ENCODE measurements around the gene VPS8. TPM values are rescaled to one million over a fixed set of nuclear protein-coding genes. Genes with fewer than 3 reads are reported as not detected.

The VPS8 gene
- total and polyA plus RNA-seq, 11 donors = 15.7 to 122 (median 74.3) TPM

DNA sequence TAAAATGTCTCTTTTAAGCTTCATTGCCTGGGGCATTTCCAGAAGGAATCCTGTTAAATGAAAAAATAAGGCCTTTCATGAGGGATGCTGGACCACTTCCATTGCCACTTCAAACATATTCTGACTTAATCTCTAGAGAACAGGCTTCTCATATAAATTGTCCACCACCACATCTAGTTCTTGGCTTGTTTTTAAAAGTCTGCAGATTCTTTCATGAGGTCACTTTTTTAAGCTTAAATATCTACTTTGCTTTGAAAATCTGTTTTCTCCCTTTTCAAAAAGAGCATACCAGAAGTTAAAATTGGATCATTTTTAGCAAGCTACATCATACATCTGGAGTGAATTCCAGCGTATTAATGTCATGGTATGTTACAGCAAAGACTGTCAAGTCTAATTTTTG, 209.3 kb downstream of the VPS8 start:
- H3K4me3 ChIP-seq = no peak overlapping the region
- H3K9me3 ChIP-seq = peaks cover 0 to 3% (median 0%) of the 10 kb centered on the region in 12 donors
- DNase-seq (no peak), ATAC-seq (no peak)
- H3K27me3 ChIP-seq = no peaks in the 10 kb centered on the region
- intact Hi-C loops (cut with DNase I) = no loop called here
- no peak overlapping the region for H3K27ac ChIP-seq
- H3K36me3 ChIP-seq = peaks cover 0 to 20% (median 5%) of the 10 kb centered on the region in 9 donors
- WGBS, 4 donors = 70 to 79% (median 73%) methylated on average over 1 of the region's 1 CpG
- TF ChIP-seq, protein P1, sequence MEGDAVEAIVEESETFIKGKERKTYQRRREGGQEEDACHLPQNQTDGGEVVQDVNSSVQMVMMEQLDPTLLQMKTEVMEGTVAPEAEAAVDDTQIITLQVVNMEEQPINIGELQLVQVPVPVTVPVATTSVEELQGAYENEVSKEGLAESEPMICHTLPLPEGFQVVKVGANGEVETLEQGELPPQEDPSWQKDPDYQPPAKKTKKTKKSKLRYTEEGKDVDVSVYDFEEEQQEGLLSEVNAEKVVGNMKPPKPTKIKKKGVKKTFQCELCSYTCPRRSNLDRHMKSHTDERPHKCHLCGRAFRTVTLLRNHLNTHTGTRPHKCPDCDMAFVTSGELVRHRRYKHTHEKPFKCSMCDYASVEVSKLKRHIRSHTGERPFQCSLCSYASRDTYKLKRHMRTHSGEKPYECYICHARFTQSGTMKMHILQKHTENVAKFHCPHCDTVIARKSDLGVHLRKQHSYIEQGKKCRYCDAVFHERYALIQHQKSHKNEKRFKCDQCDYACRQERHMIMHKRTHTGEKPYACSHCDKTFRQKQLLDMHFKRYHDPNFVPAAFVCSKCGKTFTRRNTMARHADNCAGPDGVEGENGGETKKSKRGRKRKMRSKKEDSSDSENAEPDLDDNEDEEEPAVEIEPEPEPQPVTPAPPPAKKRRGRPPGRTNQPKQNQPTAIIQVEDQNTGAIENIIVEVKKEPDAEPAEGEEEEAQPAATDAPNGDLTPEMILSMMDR (IDR thresholded peaks at IDR 0.05) = no peak
- TF ChIP-seq POLR2A (IDR thresholded peaks at IDR 0.05) = no peak
- H3K4me1 ChIP-seq = peaks cover 0 to 15% (median 1%) of the 10 kb centered on the region in 12 donors

DNA sequence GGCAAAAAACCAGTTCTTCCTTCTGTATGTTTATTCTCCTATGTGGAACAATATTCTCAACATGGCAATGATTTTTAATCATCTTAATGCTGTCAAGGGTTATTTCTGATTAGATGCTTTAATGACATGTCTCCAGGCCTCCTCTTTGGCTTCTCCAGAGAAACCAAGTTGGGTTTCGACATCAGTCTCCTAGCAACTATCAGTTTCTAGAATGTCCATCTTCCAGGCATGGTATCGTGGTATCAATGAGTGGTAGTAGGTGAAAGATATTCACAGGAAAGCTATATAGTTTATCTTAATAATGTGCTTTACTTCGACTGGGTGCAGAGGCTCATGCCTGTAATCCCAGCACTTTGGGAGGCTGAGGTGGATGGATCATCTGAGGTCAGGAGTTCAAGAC, 212.4 kb downstream of the VPS8 start:
- WGBS, 4 donors = 73 to 81% (median 79%) methylated on average over 3 of the region's 3 CpGs
- Histone ChIP-seq H3K36me3 (peaks cover 0 to 31% (median 12%) of the 10 kb centered on the region in 9 donors), H3K4me3 (no peak overlapping the region), H3K4me1 (peaks cover 0 to 11% (median 0%) of the 10 kb centered on the region in 12 donors), H3K27me3 (no peaks in the 10 kb centered on the region), H3K9me3 (peaks cover 0 to under 1% (median 0%) of the 10 kb centered on the region in 12 donors), H3K27ac (no peak overlapping the region)
- TF ChIP-seq POLR2A (IDR thresholded peaks at IDR 0.05) = no peak
- TF ChIP-seq, protein P1 (IDR thresholded peaks at IDR 0.05) = no peak
- DNase-seq = no peak
- no peak for ATAC-seq
- intact Hi-C loops (cut with DNase I) = no loop called here

DNA sequence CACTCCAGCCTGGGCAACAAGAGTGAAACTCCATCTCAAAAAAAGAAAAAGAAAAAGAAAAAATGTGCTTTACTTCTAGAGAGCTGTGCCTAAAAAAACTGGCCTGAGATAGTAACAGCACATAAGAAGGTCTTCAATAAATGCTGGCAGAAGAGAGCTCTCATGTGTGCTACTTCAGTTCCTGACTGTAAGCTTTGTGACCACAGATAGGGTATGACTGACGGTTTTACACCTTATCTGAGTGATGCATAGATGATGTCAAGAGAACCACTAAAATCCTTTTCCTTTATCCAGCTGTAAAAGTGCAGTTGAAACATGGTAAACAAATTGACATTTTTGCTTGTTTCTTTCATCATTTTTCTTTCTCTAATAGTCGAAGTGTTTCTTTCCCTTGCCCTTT, 213.0 kb downstream of the VPS8 start:
- Histone ChIP-seq H3K27me3 (no peaks in the 10 kb centered on the region), H3K4me3 (no peak overlapping the region), H3K36me3 (peaks cover 0 to 36% (median 15%) of the 10 kb centered on the region in 9 donors), H3K4me1 (peaks cover 0 to 11% (median 0%) of the 10 kb centered on the region in 12 donors), H3K9me3 (no peaks in the 10 kb centered on the region), H3K27ac (no peak overlapping the region)
- DNase-seq (no peak), ATAC-seq (no peak)
- WGBS, 4 donors = 35 to 61% (median 51%) methylated on average over 2 of the region's 2 CpGs
- intact Hi-C loops (cut with DNase I) = no loop called here
- TF ChIP-seq POLR2A (IDR thresholded peaks at IDR 0.05) = no peak
- TF ChIP-seq, protein P1 (IDR thresholded peaks at IDR 0.05) = no peak

DNA sequence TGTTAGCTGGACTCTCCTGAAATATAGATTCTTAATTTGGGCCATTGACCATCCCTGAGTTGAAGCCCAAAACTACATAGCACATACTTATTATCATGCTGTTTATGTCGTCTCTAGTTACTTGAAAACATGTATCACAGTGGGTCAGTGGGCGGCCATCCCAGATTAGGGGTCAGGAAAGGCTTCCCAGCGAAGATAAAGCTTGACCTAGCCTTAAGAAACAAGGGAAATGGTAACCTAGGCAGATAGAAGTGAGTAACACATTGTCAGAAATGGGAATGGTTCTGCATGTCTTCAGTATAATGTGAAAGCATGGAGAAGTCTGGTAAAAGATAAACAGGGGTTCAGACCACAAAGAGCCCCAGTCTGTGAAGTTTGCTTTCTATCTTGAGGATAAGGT, 216.2 kb downstream of the VPS8 start:
- no peak for ATAC-seq
- Histone ChIP-seq H3K9me3 (no peaks in the 10 kb centered on the region), H3K27me3 (no peaks in the 10 kb centered on the region), H3K4me3 (no peak overlapping the region), H3K4me1 (peaks cover 0 to 8% (median 0%) of the 10 kb centered on the region in 12 donors), H3K27ac (no peak overlapping the region), H3K36me3 (peaks cover 0 to 53% (median 27%) of the 10 kb centered on the region in 9 donors)
- DNase-seq = no peak
- WGBS, 4 donors = 92 to 95% (median 93%) methylated on average over 3 of the region's 3 CpGs
- intact Hi-C loops (cut with DNase I) = no loop called here
- no peak for TF ChIP-seq POLR2A (IDR thresholded peaks at IDR 0.05)
- TF ChIP-seq, protein P1 (IDR thresholded peaks at IDR 0.05) = no peak

Measured in heart left ventricle (tissue), 16 donors.